Measurements from ENCODE around the gene SLC8A2. TPM values are rescaled to one million over a fixed set of nuclear protein-coding genes. Genes with fewer than 3 reads are reported as not detected.

SLC8A2 gene
- polyA plus RNA-seq, 1 donor from 2014 or later = 14.1 TPM

GRCh38 chr19:47446534-47447469, 24.9 kb downstream of the SLC8A2 start:
- Histone ChIP-seq H3F3A (ENCODE audit: insufficient read depth, low read length, poor library complexity, severe bottlenecking) (no peaks in the 10 kb centered on the region), H3K4me2 (ENCODE audit: low read length) (no peak overlapping the region), H3K27ac (ENCODE audit: low read length) (no peak overlapping the region), H3K36me3 (ENCODE audit: insufficient read depth, low read length) (no peaks in the 10 kb centered on the region), H3K27me3 (ENCODE audit: insufficient read depth, low read depth, low read length) (peaks cover 5% of the 10 kb centered on the region), H3K79me2 (replicated peaks; ENCODE audit: insufficient read depth, low read length) (no peaks in the 10 kb centered on the region), H3K9ac (ENCODE audit: low read length) (no peak overlapping the region), H3K4me3 (ENCODE audit: low read length) (peak overlapping the region; percentile 43), H3K9me3 (ENCODE audit: low read length) (no peaks in the 10 kb centered on the region), H2AFZ (ENCODE audit: low read depth, low read length) (no peak overlapping the region), H4K20me1 (ENCODE audit: insufficient read depth) (no peaks in the 10 kb centered on the region), H3K9me2 (ENCODE audit: insufficient read depth, low read length) (no peaks in the 10 kb centered on the region)
- TF ChIP-seq SMC3 (conservative IDR thresholded peaks at IDR 0.05; ENCODE audit: poor library complexity) (no peak), EZH2 (IDR thresholded peaks at IDR 0.05; ENCODE audit: borderline replicate concordance, insufficient read depth, low read length, poor library complexity, severe bottlenecking) (no peak), CTCF (IDR thresholded peaks at IDR 0.05; ENCODE audit: poor library complexity, severe bottlenecking) (no peak), RAD21 (conservative IDR thresholded peaks at IDR 0.05) (no peak), POLR2AphosphoS5 (IDR thresholded peaks at IDR 0.05) (no peak), EP300 (conservative IDR thresholded peaks at IDR 0.05; ENCODE audit: poor library complexity, severe bottlenecking) (no peak), REST (IDR thresholded peaks at IDR 0.05; ENCODE audit: borderline replicate concordance) (no peak), MXI1 (conservative IDR thresholded peaks at IDR 0.05; ENCODE audit: poor library complexity, severe bottlenecking) (no peak), TAF1 (IDR thresholded peaks at IDR 0.05; ENCODE audit: low read depth) (no peak)

- TF ChIP-seq RAD21 (conservative IDR thresholded peaks at IDR 0.05) (no peak), POLR2AphosphoS5 (IDR thresholded peaks at IDR 0.05) (no peak), MXI1 (conservative IDR thresholded peaks at IDR 0.05; ENCODE audit: poor library complexity, severe bottlenecking) (no peak), TAF1 (IDR thresholded peaks at IDR 0.05; ENCODE audit: low read depth) (no peak), SMC3 (conservative IDR thresholded peaks at IDR 0.05; ENCODE audit: poor library complexity) (no peak), EP300 (conservative IDR thresholded peaks at IDR 0.05; ENCODE audit: poor library complexity, severe bottlenecking) (no peak), EZH2 (IDR thresholded peaks at IDR 0.05; ENCODE audit: borderline replicate concordance, insufficient read depth, low read length, poor library complexity, severe bottlenecking) (no peak), CTCF (IDR thresholded peaks at IDR 0.05; ENCODE audit: poor library complexity, severe bottlenecking) (no peak), REST (IDR thresholded peaks at IDR 0.05; ENCODE audit: borderline replicate concordance) (no peak)
- H3K9me3 ChIP-seq (ENCODE audit: low read length) = no peaks in the 10 kb centered on the region
- no peaks in the 10 kb centered on the region for H3F3A ChIP-seq (ENCODE audit: insufficient read depth, low read length, poor library complexity, severe bottlenecking)
- no peak overlapping the region for H3K4me2 ChIP-seq (ENCODE audit: low read length)
- H2AFZ ChIP-seq (ENCODE audit: low read depth, low read length) = no peak overlapping the region
- H3K79me2 ChIP-seq (replicated peaks; ENCODE audit: insufficient read depth, low read length) = no peaks in the 10 kb centered on the region
- no peaks in the 10 kb centered on the region for H4K20me1 ChIP-seq (ENCODE audit: insufficient read depth)
- peaks cover 5% of the 10 kb centered on the region for H3K27me3 ChIP-seq (ENCODE audit: insufficient read depth, low read depth, low read length)
- no peak overlapping the region for H3K27ac ChIP-seq (ENCODE audit: low read length)
- H3K9ac ChIP-seq (ENCODE audit: low read length) = no peak overlapping the region
- H3K36me3 ChIP-seq (ENCODE audit: insufficient read depth, low read length) = no peaks in the 10 kb centered on the region
- no peaks in the 10 kb centered on the region for H3K9me2 ChIP-seq (ENCODE audit: insufficient read depth, low read length)
- peak overlapping the region; percentile 41 for H3K4me3 ChIP-seq (ENCODE audit: low read length)
Observed at GRCh38 chr19:47445937-47446402, 25.7 kb downstream of the SLC8A2 start.
